Body of pancreas (tissue), 4 donors: ENCODE data around the gene PHF21B. TPM values are rescaled to one million over a fixed set of nuclear protein-coding genes. Genes with fewer than 3 reads are reported as not detected.
"Not testable (repeated sequence)": the region's sequence is repeated elsewhere in the genome, so short reads cannot be mapped to it uniquely, and the experiment has no call there.

ENCODE experiments used
- ATAC-seq: fragments of 150-250 bp; one replicate; pipeline ENCODE4 v1.9.1; 2016
- DNase-seq, 4 donors: peaks; one replicate each; pipeline ENCODE4 v3.0.0-alpha.2; 2019
- H3K27ac ChIP-seq, 4 donors: fragments of 200-600 bp; sonication (generic); 1 replicate in 3 of 4; 2 replicates in 1 of 4; pipeline versions ENCODE4 v1.5.1 to v1.6.1; 2016 to 2019; ENCODE audit warnings: mild to moderate bottlenecking in 1 of 4, mixed read lengths in 1 of 4, moderate library complexity in 1 of 4
- H3K27me3 ChIP-seq, 2 donors: fragments of 200-600 bp; sonication (generic); one replicate each; pipeline ENCODE4 v1.6.0; 2016; ENCODE audit warnings: mild to moderate bottlenecking in 1 of 2
- H3K36me3 ChIP-seq, 2 donors: fragments of 200-600 bp; sonication (generic); replicated peaks in 1 of 2; 2 replicates each; pipeline ENCODE4 v1.5.1; 2016; ENCODE audit warnings: low read depth in 2 of 2; ENCODE audit not compliant: insufficient read depth in 1 of 2
- H3K4me1 ChIP-seq: fragments of 200-600 bp; sonication (generic); one replicate; pipeline ENCODE4 v1.6.0; 2016
- H3K4me3 ChIP-seq, 2 donors: fragments of 200-600 bp; sonication (generic); 1 replicate in 1 of 2; 2 replicates in 1 of 2; pipeline ENCODE4 v1.5.1; 2016 to 2019
- H3K9me3 ChIP-seq, 3 donors: fragments of 200-600 bp; sonication (generic); 1 replicate in 2 of 3; 2 replicates in 1 of 3; pipeline ENCODE4 v1.5.1; 2016
- CTCF ChIP-seq, 7 experiments: fragments of 450-650 bp in 4 of 7; fragments of 200-600 bp in 3 of 7; sonication (generic) in 3 of 7; IDR thresholded peaks; one replicate each; pipeline ENCODE4 v1.5.1; 2016 to 2019; ENCODE audit warnings: antibody characterized with exemption in 7 of 7
- POLR2A ChIP-seq, 3 donors: fragments of 450-650 bp; IDR thresholded peaks; one replicate each; pipeline ENCODE4 v1.6.1; 2016; ENCODE audit warnings: antibody characterized with exemption in 3 of 3, mild to moderate bottlenecking in 2 of 3
- WGBS, 2 donors: methylation state at CpG; one replicate each; pipeline ENCODE4 v1.1.5; 2017; 5-methylcytosine and 5-hydroxymethylcytosine counted together
- intact Hi-C: fragments of 100-400 bp; cut with DNase I; formaldehyde crosslinking; loops from one replicate; pipeline ENCODE4 v1.15.1; 2023
- total RNA-seq, 2 donors: library from RNA; depleted of rRNA; stranded (reverse); fragments of >200 nt; gene quantifications; one replicate each; pipeline ENCODE4 v1.1.0, GENCODE V29; 2016

PHF21B gene
- total RNA-seq, 2 donors from 2014 or later, result under 0.01 TPM; not detected in 1

GRCh38 chr22:45053571-45053970 is 43.8 kb upstream of the PHF21B start:
- ATAC-seq (no peak), DNase-seq (no peak)
- intact Hi-C loops, result no loop called here
- Histone ChIP-seq H3K27me3 (peaks cover 0 to 4% of the 10 kb centered on the region in 2 donors), H3K9me3 (no peaks in the 10 kb centered on the region), H3K27ac (no peak overlapping the region), H3K4me1 (no peaks in the 10 kb centered on the region), H3K4me3 (no peak overlapping the region), H3K36me3 (no peaks in the 10 kb centered on the region)
- no peak for TF ChIP-seq POLR2A (IDR thresholded peaks at IDR 0.05)
- no peak for TF ChIP-seq CTCF (IDR thresholded peaks at IDR 0.05)
- WGBS, 2 donors, result 11 to 67% methylated on average over 1 of the region's 1 CpG

- no peaks in the 10 kb centered on the region for H3K9me3 ChIP-seq
- WGBS, 2 donors, result 16 to 22% methylated on average over 1 of the region's 1 CpG
- H3K27me3 ChIP-seq, result peaks cover 0 to 4% of the 10 kb centered on the region in 2 donors
- ATAC-seq, result no peak
- TF ChIP-seq CTCF (IDR thresholded peaks at IDR 0.05) (no peak), POLR2A (IDR thresholded peaks at IDR 0.05) (no peak)
- intact Hi-C loops, result no loop called here
- H3K4me1 ChIP-seq, result no peaks in the 10 kb centered on the region
- no peaks in the 10 kb centered on the region for H3K36me3 ChIP-seq
- no peak overlapping the region for H3K27ac ChIP-seq
- no peak overlapping the region for H3K4me3 ChIP-seq
- DNase-seq, result no peak
These were observed 43.3 kb upstream of the PHF21B start for GRCh38 chr22:45053094-45053493.

GRCh38 chr22:45052665-45053064 is 42.9 kb upstream of the PHF21B start:
- intact Hi-C loops, H3K9me3 ChIP-seq, H3K4me3 ChIP-seq, H3K27ac ChIP-seq, H3K4me1 ChIP-seq, ATAC-seq, H3K27me3 ChIP-seq, DNase-seq, H3K36me3 ChIP-seq: not testable (repeated sequence)
- 12 to 19% methylated on average over 3 of the region's 3 CpGs for WGBS, 2 donors

- TF ChIP-seq CTCF (IDR thresholded peaks at IDR 0.05), result no peak
- TF ChIP-seq POLR2A (IDR thresholded peaks at IDR 0.05), result no peak
- no peak for DNase-seq
- Histone ChIP-seq H3K4me1 (no peaks in the 10 kb centered on the region), H3K36me3 (no peaks in the 10 kb centered on the region), H3K9me3 (no peaks in the 10 kb centered on the region), H3K4me3 (no peak overlapping the region), H3K27me3 (peaks cover 0 to 4% of the 10 kb centered on the region in 2 donors), H3K27ac (no peak overlapping the region)
- no peak for ATAC-seq
- intact Hi-C loops, result no loop called here
- WGBS, 2 donors, result 63 to 75% methylated on average over 9 to 10 of the region's 10 CpGs
These were observed 42.1 kb upstream of the PHF21B start for GRCh38 chr22:45051946-45052345.

- Histone ChIP-seq H3K9me3 (no peaks in the 10 kb centered on the region), H3K4me3 (no peak overlapping the region), H3K36me3 (no peaks in the 10 kb centered on the region), H3K27me3 (peaks cover 0 to 4% of the 10 kb centered on the region in 2 donors), H3K4me1 (no peaks in the 10 kb centered on the region), H3K27ac (no peak overlapping the region)
- TF ChIP-seq POLR2A (IDR thresholded peaks at IDR 0.05), result no peak
- TF ChIP-seq CTCF (IDR thresholded peaks at IDR 0.05), result no peak
- WGBS, 2 donors, result 63 to 70% methylated on average over 8 of the region's 8 CpGs
- DNase-seq (no peak), ATAC-seq (no peak)
- intact Hi-C loops, result no loop called here
These were observed 41.6 kb upstream of the PHF21B start for GRCh38 chr22:45051419-45051818.
